IPS-20b (cell line): ENCODE results near the gene FNDC3B.

Experiments
- H3K27ac ChIP-seq: one replicate; pipeline ENCODE4 v1.5.1; 2013; ENCODE audit warnings: low read length
- H3K27me3 ChIP-seq: 2 replicates; pipeline ENCODE4 v1.6.1; 2013; ENCODE audit warnings: mild to moderate bottlenecking, low read length, inconsistent platforms; ENCODE audit not compliant: insufficient read depth
- H3K36me3 ChIP-seq: 2 replicates; pipeline ENCODE4 v1.6.1; 2013; ENCODE audit warnings: low read depth, mild to moderate bottlenecking, inconsistent platforms, low read length, moderate library complexity; ENCODE audit not compliant: insufficient read depth
- H3K4me1 ChIP-seq: 2 replicates; pipeline ENCODE4 v1.6.1; 2013; ENCODE audit warnings: mild to moderate bottlenecking, control low read depth, inconsistent platforms, low read length, moderate library complexity; ENCODE audit not compliant: insufficient read depth
- H3K4me3 ChIP-seq: 2 replicates; pipeline ENCODE4 v1.5.1; 2013; ENCODE audit warnings: mild to moderate bottlenecking, low read length, inconsistent platforms
- H3K9ac ChIP-seq: 2 replicates; pipeline ENCODE4 v1.6.1; 2013; ENCODE audit warnings: low read depth, mild to moderate bottlenecking, inconsistent platforms, low read length, moderate library complexity
- H3K9me3 ChIP-seq: 2 replicates; pipeline ENCODE4 v1.6.1; 2013; ENCODE audit warnings: mild to moderate bottlenecking, low read depth, low read length, inconsistent platforms; ENCODE audit not compliant: insufficient read depth

FNDC3B gene

DNA sequence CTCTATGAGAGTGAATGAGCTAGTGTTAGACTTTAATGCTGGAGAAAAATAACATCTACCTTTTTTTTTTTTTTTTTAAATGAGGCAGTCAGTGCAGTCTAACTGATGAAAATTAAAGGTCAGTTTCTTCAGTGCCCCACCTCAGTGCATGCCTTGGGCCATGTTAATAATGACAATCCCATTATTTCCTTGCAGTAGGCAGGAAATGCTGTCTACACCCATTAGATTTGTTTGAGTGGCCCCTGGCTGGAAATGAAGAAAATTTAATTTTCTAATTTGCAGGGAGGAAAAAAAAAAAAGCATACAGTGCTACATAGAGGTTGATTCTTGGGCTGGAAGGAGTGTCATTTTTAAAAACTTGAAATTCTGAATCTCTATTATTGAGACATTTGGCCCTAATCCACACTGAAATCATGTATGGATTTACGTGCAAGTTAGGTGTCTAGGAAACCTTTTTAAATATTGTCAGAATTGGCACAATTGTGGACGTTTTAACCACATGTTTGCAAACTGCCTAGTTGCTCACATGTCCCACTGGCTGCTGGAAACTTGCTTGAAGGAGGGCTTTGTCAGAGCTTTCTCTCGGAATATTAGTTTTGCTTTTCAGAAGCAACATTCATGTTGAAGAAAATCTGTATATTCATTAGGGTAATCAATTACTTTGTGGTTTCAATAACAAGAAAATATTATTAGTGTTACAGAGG lies 18.4 kb downstream of the FNDC3B start:
- H3K36me3 ChIP-seq = no peaks in the 10 kb centered on the region
- no peaks in the 10 kb centered on the region for H3K27me3 ChIP-seq
- H3K9me3 ChIP-seq = no peaks in the 10 kb centered on the region
- no peak overlapping the region for H3K4me3 ChIP-seq
- H3K4me1 ChIP-seq = no peaks in the 10 kb centered on the region
- no peak overlapping the region for H3K9ac ChIP-seq
- H3K27ac ChIP-seq = no peak overlapping the region

DNA sequence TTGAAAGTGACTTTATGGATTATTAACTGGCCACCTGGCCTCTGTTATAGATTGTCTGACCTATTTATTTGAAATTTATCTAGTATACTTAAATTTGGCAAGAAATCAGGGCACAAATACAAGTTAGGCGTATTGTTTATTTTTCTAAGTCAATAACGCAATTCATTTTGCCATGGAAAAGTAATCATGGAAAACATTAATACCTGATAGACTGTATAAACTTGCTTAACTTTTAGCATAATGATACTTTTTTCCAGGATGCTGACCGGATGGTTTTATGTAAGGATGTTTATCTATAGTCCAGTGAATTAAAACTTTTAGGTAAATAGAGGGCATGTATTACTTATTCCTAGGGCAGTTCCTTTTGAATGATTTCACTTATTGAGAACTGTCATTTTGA lies 20.2 kb downstream of the FNDC3B start:
- H3K9ac ChIP-seq = no peak overlapping the region
- no peaks in the 10 kb centered on the region for H3K27me3 ChIP-seq
- no peak overlapping the region for H3K27ac ChIP-seq
- H3K4me3 ChIP-seq = no peak overlapping the region
- H3K4me1 ChIP-seq = no peaks in the 10 kb centered on the region
- H3K36me3 ChIP-seq = peaks cover 4% of the 10 kb centered on the region; the same call in 1 of the 2 replicates
- H3K9me3 ChIP-seq = no peaks in the 10 kb centered on the region

DNA sequence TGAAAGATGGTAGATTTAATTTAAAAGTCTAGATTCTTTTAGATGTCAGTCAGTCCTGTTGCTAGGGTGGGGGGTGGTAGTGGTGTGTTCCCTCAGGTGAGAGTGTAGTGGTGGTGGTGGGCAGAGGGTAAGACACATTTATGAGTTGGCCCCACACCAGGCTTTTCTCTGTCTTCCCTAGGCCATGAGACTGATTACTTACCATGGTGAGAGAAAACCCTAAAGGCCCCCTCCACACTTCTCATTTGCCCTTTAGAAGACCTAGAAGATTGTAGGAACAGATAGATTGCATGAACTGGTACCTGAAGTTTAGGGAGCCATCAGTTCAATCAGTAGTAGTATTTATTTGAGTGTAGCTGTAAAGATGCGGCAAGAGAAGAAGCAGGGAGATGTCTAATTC lies 20.9 kb downstream of the FNDC3B start:
- H3K9ac ChIP-seq = no peak overlapping the region
- peaks cover 4% of the 10 kb centered on the region; the same call in 1 of the 2 replicates for H3K36me3 ChIP-seq
- no peaks in the 10 kb centered on the region for H3K27me3 ChIP-seq
- H3K4me3 ChIP-seq = no peak overlapping the region
- no peaks in the 10 kb centered on the region for H3K4me1 ChIP-seq
- H3K9me3 ChIP-seq = no peaks in the 10 kb centered on the region
- no peak overlapping the region for H3K27ac ChIP-seq

DNA sequence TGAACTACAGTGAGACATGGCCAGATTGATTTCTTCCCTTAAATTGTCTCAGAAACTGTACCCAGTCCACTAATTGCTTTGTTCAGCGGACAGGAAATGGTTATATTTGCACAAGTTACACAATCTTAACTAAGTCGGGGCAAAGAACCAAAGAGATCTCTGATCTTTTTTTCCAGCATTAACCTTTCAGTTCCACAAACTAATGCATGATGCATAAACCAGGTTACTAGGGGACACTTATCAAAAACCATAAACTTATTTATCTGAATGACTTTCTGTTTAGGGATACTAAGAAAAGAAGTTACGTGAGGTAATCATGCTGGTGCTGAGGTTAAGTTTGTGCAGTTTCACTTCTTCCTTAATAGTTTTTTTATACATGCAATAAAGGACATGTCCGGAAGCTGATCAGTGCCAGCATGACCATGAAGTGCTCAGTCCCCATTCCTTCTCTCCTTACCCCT lies 22.4 kb downstream of the FNDC3B start:
- H3K4me3 ChIP-seq = no peak overlapping the region
- H3K36me3 ChIP-seq = peaks cover 4% of the 10 kb centered on the region; the same call in 1 of the 2 replicates
- H3K27ac ChIP-seq = no peak overlapping the region
- H3K27me3 ChIP-seq = no peaks in the 10 kb centered on the region
- no peak overlapping the region for H3K9ac ChIP-seq
- H3K4me1 ChIP-seq = peaks cover 12% of the 10 kb centered on the region
- H3K9me3 ChIP-seq = no peaks in the 10 kb centered on the region

- Histone ChIP-seq H3K4me1 (peaks cover 12% of the 10 kb centered on the region), H3K4me3 (no peak overlapping the region), H3K27ac (no peak overlapping the region), H3K27me3 (no peaks in the 10 kb centered on the region), H3K36me3 (peaks cover 4% of the 10 kb centered on the region; the same call in 1 of the 2 replicates), H3K9me3 (no peaks in the 10 kb centered on the region), H3K9ac (no peak overlapping the region)
These were observed 23.4 kb downstream of the FNDC3B start for GRCh38 chr3:172062761-172063160.

GRCh38 chr3:172063456-172064432 lies 24.4 kb downstream of the FNDC3B start:
- peaks cover 14% of the 10 kb centered on the region for H3K4me1 ChIP-seq
- no peaks in the 10 kb centered on the region for H3K9me3 ChIP-seq
- no peak overlapping the region for H3K9ac ChIP-seq
- no peaks in the 10 kb centered on the region for H3K27me3 ChIP-seq
- no peak overlapping the region for H3K27ac ChIP-seq
- no peak overlapping the region for H3K4me3 ChIP-seq
- peaks cover 4% of the 10 kb centered on the region; the same call in 1 of the 2 replicates for H3K36me3 ChIP-seq

GRCh38 chr3:172065527-172065926 lies 26.1 kb downstream of the FNDC3B start:
- Histone ChIP-seq H3K4me3 (no peak overlapping the region), H3K9ac (no peak overlapping the region), H3K4me1 (peaks cover 29% of the 10 kb centered on the region), H3K36me3 (peaks cover 4% of the 10 kb centered on the region; the same call in 1 of the 2 replicates), H3K27me3 (no peaks in the 10 kb centered on the region), H3K9me3 (no peaks in the 10 kb centered on the region), H3K27ac (no peak overlapping the region)

GRCh38 chr3:172065967-172066762 lies 26.8 kb downstream of the FNDC3B start:
- Histone ChIP-seq H3K4me3 (no peak overlapping the region), H3K9me3 (no peaks in the 10 kb centered on the region), H3K9ac (no peak overlapping the region), H3K36me3 (peaks cover 4% of the 10 kb centered on the region; the same call in 1 of the 2 replicates), H3K27me3 (no peaks in the 10 kb centered on the region), H3K4me1 (peaks cover 29% of the 10 kb centered on the region), H3K27ac (peak overlapping the region; percentile 49)

DNA sequence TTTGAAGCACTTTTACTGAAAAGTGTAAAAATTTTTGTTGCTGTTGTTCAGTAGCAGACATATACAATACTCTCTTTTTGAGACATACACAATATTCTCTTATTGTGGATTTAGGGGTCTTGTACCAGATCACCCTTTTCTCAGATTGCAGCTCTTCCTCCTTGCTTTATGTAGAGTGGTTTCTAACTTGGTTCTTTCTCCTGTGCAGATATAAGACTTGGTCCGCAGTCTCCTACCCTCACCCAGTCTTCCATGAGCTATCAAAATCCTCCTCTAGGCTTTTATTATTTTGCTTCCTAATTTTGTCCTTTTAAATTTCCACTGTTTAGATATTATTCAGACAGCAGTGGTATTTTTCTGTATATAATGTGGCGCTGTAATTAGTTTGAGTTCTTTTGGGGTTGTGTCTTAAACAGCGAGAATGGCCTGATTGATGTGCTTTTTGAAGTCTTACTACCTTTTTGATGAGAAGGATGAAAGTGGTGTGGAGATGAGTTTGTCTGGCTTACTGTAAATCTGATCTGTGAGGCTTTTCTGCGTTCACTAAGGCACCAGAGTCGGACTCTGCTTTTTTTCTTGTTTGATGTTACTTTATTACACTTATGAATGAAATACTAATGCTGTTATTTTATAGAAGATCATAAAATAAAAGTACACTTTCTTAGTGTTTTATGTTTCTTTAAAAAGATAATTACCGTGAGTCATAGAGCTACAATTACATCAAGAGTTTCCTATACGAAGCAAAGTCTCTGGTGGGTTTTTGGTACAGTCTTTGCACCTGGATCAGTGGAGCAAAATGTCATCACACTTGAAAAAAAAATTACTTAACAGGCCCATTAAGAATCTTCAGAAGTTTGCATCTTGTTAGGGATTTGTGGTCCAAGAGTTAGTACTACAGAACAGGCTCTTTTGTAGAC lies 27.8 kb downstream of the FNDC3B start:
- Histone ChIP-seq H3K36me3 (peaks cover 4% of the 10 kb centered on the region; the same call in 1 of the 2 replicates), H3K4me3 (no peak overlapping the region), H3K9me3 (no peaks in the 10 kb centered on the region), H3K27me3 (no peaks in the 10 kb centered on the region), H3K27ac (no peak overlapping the region), H3K9ac (no peak overlapping the region), H3K4me1 (peaks cover 29% of the 10 kb centered on the region)

GRCh38 chr3:172067837-172068440 lies 28.6 kb downstream of the FNDC3B start:
- Histone ChIP-seq H3K27ac (no peak overlapping the region), H3K36me3 (peaks cover 4% of the 10 kb centered on the region; the same call in 1 of the 2 replicates)

More at GRCh38 chr3:172067837-172068440, 28.6 kb downstream of the FNDC3B start:
- Histone ChIP-seq H3K4me1 (peaks cover 30% of the 10 kb centered on the region), H3K9ac (no peak overlapping the region), H3K27me3 (no peaks in the 10 kb centered on the region), H3K4me3 (no peak overlapping the region), H3K9me3 (no peaks in the 10 kb centered on the region)
